HepG2 (cell line): ENCODE data around the gene FAM124A. TPM values are rescaled to one million over a fixed set of nuclear protein-coding genes. Genes with fewer than 3 reads are reported as not detected.

ENCODE experiments used
- ATAC-seq: fragments of 200-7000 bp; cut with Tn5 transposase; 3 replicates; pipeline ENCODE4 v1.9.1; 2020; ENCODE audit warnings: mild to moderate bottlenecking, moderate library complexity
- BruUV-seq: library from RNA; stranded (reverse); fragments of 400-500 nt; replicated peaks from 2 replicates; lab custom pipeline; 2021; lab: Mats Ljungman, UMichigan
- CTCF ChIA-PET: fragments of 300-600 bp; formaldehyde crosslinking; extraction: SDS; loops from one replicate; lab custom pipeline; 2021; ENCODE audit warnings: low total read pairs, inconsistent platforms, low intra/inter-chr PET ratio; lab: Yijun Ruan, JAX
- POLR2A ChIA-PET: fragments of 350-600 bp; sonication (Branson Sonifier 250); formaldehyde crosslinking; loops from one replicate; lab custom pipeline; 2020; ENCODE audit warnings: antibody characterized with exemption, inconsistent platforms; lab: Yijun Ruan, JAX
- DNase-seq: peaks from one replicate; pipeline ENCODE4 v3.0.0-alpha.2; 2015; ENCODE audit warnings: low spot score
- FAIRE-seq: peaks from 3 replicates; lab custom pipeline; 2011; peaks lifted over from hg19 to GRCh38; lab: Jason Lieb, UNC
- H2AFZ ChIP-seq: one replicate; pipeline ENCODE4 v1.6.1; 2011; ENCODE audit warnings: low read length, inconsistent platforms
- H3K27ac ChIP-seq: fragments of 300-600 bp; 3 replicates; pipeline ENCODE4 v1.8.0; 2011; ENCODE audit warnings: mixed run types, mild to moderate bottlenecking, mixed read lengths, low read length, inconsistent platforms; ENCODE audit not compliant: insufficient read depth; ENCODE audit errors: extremely low read length
- H3K27me3 ChIP-seq, 2 experiments: fragments of 200-600 bp in 1 of 2; 2 replicates in 1 of 2; 3 replicates in 1 of 2; pipeline versions ENCODE4 v1.6.0 to v1.8.0; 2011; ENCODE audit warnings: low read length in 2 of 2, mild to moderate bottlenecking in 2 of 2, moderate library complexity in 2 of 2, inconsistent platforms in 1 of 2; ENCODE audit not compliant: insufficient read depth in 2 of 2, control insufficient read depth in 1 of 2
- H3K36me3 ChIP-seq, 2 experiments: fragments of 200-600 bp in 1 of 2; replicated peaks in 1 of 2; 2 replicates in 1 of 2; 3 replicates in 1 of 2; pipeline versions ENCODE4 v1.5.1 to v1.8.0; 2011; ENCODE audit warnings: low read length in 2 of 2, inconsistent platforms in 1 of 2; ENCODE audit not compliant: insufficient read depth in 2 of 2, control insufficient read depth in 1 of 2
- H3K4me1 ChIP-seq: 2 replicates; pipeline ENCODE4 v1.5.1; 2012; ENCODE audit warnings: low read length, inconsistent platforms; ENCODE audit not compliant: insufficient read depth
- H3K4me2 ChIP-seq: 2 replicates; pipeline ENCODE4 v1.6.0; 2011; ENCODE audit warnings: low read depth, low read length, inconsistent platforms
- H3K4me3 ChIP-seq, 3 experiments: fragments of 200-600 bp in 1 of 3; sonication (generic), shearing (Covaris generic) in 1 of 3; replicated peaks in 1 of 3; 2 replicates each; pipeline ENCODE4 v1.5.1; 2011 to 2016; ENCODE audit warnings: low read length in 3 of 3, inconsistent platforms in 2 of 3, low read depth in 2 of 3, mild to moderate bottlenecking in 2 of 3, control low read depth in 1 of 3, mixed read lengths in 1 of 3; ENCODE audit not compliant: insufficient read depth in 1 of 3
- H3K79me2 ChIP-seq: one replicate; pipeline ENCODE4 v1.6.1; 2011; ENCODE audit warnings: low read length, inconsistent platforms; ENCODE audit not compliant: insufficient read depth
- H3K9ac ChIP-seq: 2 replicates; pipeline ENCODE4 v1.6.0; 2011; ENCODE audit warnings: mild to moderate bottlenecking, low read depth, low read length, inconsistent platforms; ENCODE audit not compliant: insufficient read depth
- H3K9me3 ChIP-seq: 2 replicates; pipeline ENCODE4 v1.5.1; 2012; ENCODE audit warnings: mild to moderate bottlenecking, low read length
- H4K20me1 ChIP-seq: 2 replicates; pipeline ENCODE4 v1.6.0; 2011; ENCODE audit warnings: inconsistent platforms, mild to moderate bottlenecking, low read length, moderate library complexity; ENCODE audit not compliant: insufficient read depth
- CBFB ChIP-seq: sonication (generic); formaldehyde crosslinking; IDR thresholded peaks from 2 replicates; pipeline ENCODE4 v1.4.0; 2020; ENCODE audit warnings: missing genetic modification reagents
- FOXC1 ChIP-seq: sonication (generic); formaldehyde crosslinking; IDR thresholded peaks from 2 replicates; pipeline ENCODE4 v1.8.0; 2022; ENCODE audit warnings: mild to moderate bottlenecking, missing genetic modification reagents, borderline replicate concordance
- GABPA ChIP-seq, 2 experiments: IDR thresholded peaks; 2 replicates each; pipeline ENCODE4 v1.6.1; 2011 to 2016; ENCODE audit warnings: low read depth in 2 of 2, low read length in 1 of 2, missing biosample characterization in 1 of 2, missing genetic modification characterization in 1 of 2
- NCOA2 ChIP-seq: sonication (generic); formaldehyde crosslinking; IDR thresholded peaks from 2 replicates; pipeline ENCODE4 v1.8.0; 2022; ENCODE audit warnings: inconsistent platforms
- ZNF709 ChIP-seq: sonication (generic); formaldehyde crosslinking; IDR thresholded peaks from 2 replicates; pipeline ENCODE4 v1.5.0; 2020; ENCODE audit warnings: mild to moderate bottlenecking, missing genetic modification reagents
- WGBS: methylation state at CpG from one replicate; pipeline ENCODE4 v1.1.6; 2017; ENCODE audit warnings: low lambda C conversion rate; 5-methylcytosine and 5-hydroxymethylcytosine counted together
- in situ Hi-C: cut with HindIII; loops from 2 replicates; pipeline ENCODE4 v1.10.0; 2017; ENCODE audit warnings: low pct_unique_long_range_greater_than_20kb; ENCODE audit not compliant: extremely low pct_ligation_motif_present
- intact Hi-C: fragments of 100-400 bp; cut with micrococcal nuclease; formaldehyde crosslinking; loops from one replicate; pipeline ENCODE4 v1.10.0; 2022; ENCODE audit not compliant: unreplicated experiment
- polyA plus RNA-seq, 8 experiments: library from polyadenylated mRNA; depleted of rRNA in 3 of 8; stranded (reverse) in 7 of 8; unstranded in 1 of 8; fragments of >200 nt; fragmentation: Illumina TruSeq in 4 of 8; extraction: Trizol in 4 of 8; gene quantifications; 2 replicates each; pipeline versions ENCODE4 v1.2.1 to v1.2.3, GENCODE V29; 2011 to 2016; ENCODE audit warnings: low read depth in 4 of 8, missing spikeins in 1 of 8, mixed read lengths in 1 of 8; ENCODE audit not compliant: insufficient read depth in 1 of 8
- total RNA-seq, 5 experiments: library from RNA; depleted of rRNA; stranded (reverse); fragments of >200 nt; fragmentation: Illumina TruSeq; extraction: Trizol; gene quantifications; 2 replicates each; pipeline ENCODE4 v1.2.3, GENCODE V29; 2016; ENCODE audit warnings: low read depth in 1 of 5
- TF ChIP-seq, protein P1 (sequence below): sonication (generic); formaldehyde crosslinking; IDR thresholded peaks from 2 replicates; pipeline ENCODE4 v1.5.0; 2020; ENCODE audit warnings: mild to moderate bottlenecking, missing genetic modification reagents, moderate library complexity
- TF ChIP-seq, protein P2 (sequence below): sonication (generic); formaldehyde crosslinking; IDR thresholded peaks from 2 replicates; pipeline ENCODE4 v1.5.0; 2020; ENCODE audit warnings: mild to moderate bottlenecking, missing genetic modification reagents, borderline replicate concordance

Gene FAM124A
- total and polyA plus RNA-seq, 2 of the 13 experiments (the other 11 are each of a cell fraction or from before 2014, with no cell fraction given): not detected

DNA sequence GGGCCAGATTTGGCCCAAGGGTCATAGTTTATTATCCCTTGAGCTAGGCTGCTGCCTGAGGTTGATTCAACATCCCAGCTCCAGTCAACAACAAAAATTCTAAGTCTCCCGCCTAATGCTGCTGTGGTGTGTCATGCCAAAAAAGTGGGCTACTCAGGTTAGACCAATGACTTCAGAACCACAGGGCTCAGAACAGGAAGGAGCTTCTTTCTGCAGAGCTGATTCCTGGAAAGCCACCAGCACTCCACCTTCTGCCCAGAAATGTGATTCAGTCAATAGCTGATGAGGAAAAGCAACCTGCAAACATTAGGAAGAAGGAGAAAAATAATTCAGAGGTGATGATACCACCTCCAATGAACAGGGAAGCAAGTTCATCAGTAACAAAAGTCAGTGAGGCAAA, 61.2 kb downstream of the FAM124A start:
- H3K79me2 ChIP-seq: no peaks in the 10 kb centered on the region
- H3K27me3 ChIP-seq: peaks cover 2 to 32% of the 10 kb centered on the region in 2 experiments; a peak in 4 of 5 replicates
- no peak for FAIRE-seq
- no peak for ATAC-seq
- no peaks in the 10 kb centered on the region for H3K9me3 ChIP-seq
- no peak overlapping the region for H3K9ac ChIP-seq
- no TSS peak for BruUV-seq
- intact Hi-C loops (no loop called here), in situ Hi-C loops (loop anchor here (10.0 kb wide), 1 partner anchor 129 kb away; no protein-coding TSS in a partner anchor)
- no peak for TF ChIP-seq CBFB (CRISPR knock-in tag)
- no peak for TF ChIP-seq GABPA (IDR thresholded peaks at IDR 0.05; ENCODE audit: low read depth, low read length)
- no peak for TF ChIP-seq GABPA (CRISPR knock-in tag; IDR thresholded peaks at IDR 0.05; ENCODE audit: low read depth)
- no peaks in the 10 kb centered on the region for H3K36me3 ChIP-seq
- H3K4me2 ChIP-seq: no peak overlapping the region
- no peak overlapping the region for H2AFZ ChIP-seq
- H3K4me3 ChIP-seq: no peak overlapping the region
- WGBS: 75% methylated on average over 1 of the region's 1 CpG
- H3K27ac ChIP-seq: no peak overlapping the region
- ChIA-PET POLR2A (no interaction called here), CTCF (no interaction called here)
- DNase-seq: no peak
- H3K4me1 ChIP-seq: no peaks in the 10 kb centered on the region
- H4K20me1 ChIP-seq: no peaks in the 10 kb centered on the region

DNA sequence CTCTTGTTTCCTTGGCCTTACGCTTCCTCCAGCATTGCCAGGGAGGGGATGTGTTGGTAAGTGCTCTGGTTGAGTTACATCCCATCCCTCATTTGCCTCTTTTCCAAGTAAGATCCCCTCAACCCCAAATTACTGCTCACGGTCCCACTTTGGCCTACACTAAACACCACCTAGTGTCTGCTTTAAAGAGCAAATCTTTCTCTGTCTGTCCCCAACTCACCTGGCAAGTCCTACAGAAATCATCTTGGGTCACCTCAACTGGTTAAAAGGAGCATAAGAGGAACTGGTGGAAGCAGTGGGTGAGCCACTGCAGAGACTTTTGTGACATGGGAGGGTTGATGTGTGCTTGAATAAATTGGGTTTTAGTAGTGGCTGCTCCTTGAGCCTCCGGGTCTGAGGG, 62.1 kb downstream of the FAM124A start:
- ATAC-seq: no peak
- Histone ChIP-seq H3K36me3 (no peaks in the 10 kb centered on the region), H3K79me2 (no peaks in the 10 kb centered on the region), H4K20me1 (no peaks in the 10 kb centered on the region), H3K4me2 (no peak overlapping the region), H3K9me3 (no peaks in the 10 kb centered on the region), H3K27ac (no peak overlapping the region), H3K4me3 (no peak overlapping the region), H2AFZ (no peak overlapping the region), H3K9ac (no peak overlapping the region), H3K27me3 (peaks cover 2 to 32% of the 10 kb centered on the region in 2 experiments; a peak in 4 of 5 replicates), H3K4me1 (no peaks in the 10 kb centered on the region)
- FAIRE-seq: no peak
- DNase-seq: no peak
- intact Hi-C loops: no loop called here
- ChIA-PET POLR2A (no interaction called here), CTCF (no interaction called here)
- no TSS peak for BruUV-seq
- 50% methylated on average over 3 of the region's 3 CpGs for WGBS
- in situ Hi-C loops: loop anchor here (10.0 kb wide), 1 partner anchor 130 kb away; no protein-coding TSS in a partner anchor
- TF ChIP-seq FOXC1 (CRISPR knock-in tag) (no peak), ZNF709 (CRISPR knock-in tag) (no peak), NCOA2 (CRISPR knock-in tag) (no peak)
- TF ChIP-seq, protein P1, sequence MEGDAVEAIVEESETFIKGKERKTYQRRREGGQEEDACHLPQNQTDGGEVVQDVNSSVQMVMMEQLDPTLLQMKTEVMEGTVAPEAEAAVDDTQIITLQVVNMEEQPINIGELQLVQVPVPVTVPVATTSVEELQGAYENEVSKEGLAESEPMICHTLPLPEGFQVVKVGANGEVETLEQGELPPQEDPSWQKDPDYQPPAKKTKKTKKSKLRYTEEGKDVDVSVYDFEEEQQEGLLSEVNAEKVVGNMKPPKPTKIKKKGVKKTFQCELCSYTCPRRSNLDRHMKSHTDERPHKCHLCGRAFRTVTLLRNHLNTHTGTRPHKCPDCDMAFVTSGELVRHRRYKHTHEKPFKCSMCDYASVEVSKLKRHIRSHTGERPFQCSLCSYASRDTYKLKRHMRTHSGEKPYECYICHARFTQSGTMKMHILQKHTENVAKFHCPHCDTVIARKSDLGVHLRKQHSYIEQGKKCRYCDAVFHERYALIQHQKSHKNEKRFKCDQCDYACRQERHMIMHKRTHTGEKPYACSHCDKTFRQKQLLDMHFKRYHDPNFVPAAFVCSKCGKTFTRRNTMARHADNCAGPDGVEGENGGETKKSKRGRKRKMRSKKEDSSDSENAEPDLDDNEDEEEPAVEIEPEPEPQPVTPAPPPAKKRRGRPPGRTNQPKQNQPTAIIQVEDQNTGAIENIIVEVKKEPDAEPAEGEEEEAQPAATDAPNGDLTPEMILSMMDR (CRISPR knock-in tag): no peak
- TF ChIP-seq, protein P2, sequence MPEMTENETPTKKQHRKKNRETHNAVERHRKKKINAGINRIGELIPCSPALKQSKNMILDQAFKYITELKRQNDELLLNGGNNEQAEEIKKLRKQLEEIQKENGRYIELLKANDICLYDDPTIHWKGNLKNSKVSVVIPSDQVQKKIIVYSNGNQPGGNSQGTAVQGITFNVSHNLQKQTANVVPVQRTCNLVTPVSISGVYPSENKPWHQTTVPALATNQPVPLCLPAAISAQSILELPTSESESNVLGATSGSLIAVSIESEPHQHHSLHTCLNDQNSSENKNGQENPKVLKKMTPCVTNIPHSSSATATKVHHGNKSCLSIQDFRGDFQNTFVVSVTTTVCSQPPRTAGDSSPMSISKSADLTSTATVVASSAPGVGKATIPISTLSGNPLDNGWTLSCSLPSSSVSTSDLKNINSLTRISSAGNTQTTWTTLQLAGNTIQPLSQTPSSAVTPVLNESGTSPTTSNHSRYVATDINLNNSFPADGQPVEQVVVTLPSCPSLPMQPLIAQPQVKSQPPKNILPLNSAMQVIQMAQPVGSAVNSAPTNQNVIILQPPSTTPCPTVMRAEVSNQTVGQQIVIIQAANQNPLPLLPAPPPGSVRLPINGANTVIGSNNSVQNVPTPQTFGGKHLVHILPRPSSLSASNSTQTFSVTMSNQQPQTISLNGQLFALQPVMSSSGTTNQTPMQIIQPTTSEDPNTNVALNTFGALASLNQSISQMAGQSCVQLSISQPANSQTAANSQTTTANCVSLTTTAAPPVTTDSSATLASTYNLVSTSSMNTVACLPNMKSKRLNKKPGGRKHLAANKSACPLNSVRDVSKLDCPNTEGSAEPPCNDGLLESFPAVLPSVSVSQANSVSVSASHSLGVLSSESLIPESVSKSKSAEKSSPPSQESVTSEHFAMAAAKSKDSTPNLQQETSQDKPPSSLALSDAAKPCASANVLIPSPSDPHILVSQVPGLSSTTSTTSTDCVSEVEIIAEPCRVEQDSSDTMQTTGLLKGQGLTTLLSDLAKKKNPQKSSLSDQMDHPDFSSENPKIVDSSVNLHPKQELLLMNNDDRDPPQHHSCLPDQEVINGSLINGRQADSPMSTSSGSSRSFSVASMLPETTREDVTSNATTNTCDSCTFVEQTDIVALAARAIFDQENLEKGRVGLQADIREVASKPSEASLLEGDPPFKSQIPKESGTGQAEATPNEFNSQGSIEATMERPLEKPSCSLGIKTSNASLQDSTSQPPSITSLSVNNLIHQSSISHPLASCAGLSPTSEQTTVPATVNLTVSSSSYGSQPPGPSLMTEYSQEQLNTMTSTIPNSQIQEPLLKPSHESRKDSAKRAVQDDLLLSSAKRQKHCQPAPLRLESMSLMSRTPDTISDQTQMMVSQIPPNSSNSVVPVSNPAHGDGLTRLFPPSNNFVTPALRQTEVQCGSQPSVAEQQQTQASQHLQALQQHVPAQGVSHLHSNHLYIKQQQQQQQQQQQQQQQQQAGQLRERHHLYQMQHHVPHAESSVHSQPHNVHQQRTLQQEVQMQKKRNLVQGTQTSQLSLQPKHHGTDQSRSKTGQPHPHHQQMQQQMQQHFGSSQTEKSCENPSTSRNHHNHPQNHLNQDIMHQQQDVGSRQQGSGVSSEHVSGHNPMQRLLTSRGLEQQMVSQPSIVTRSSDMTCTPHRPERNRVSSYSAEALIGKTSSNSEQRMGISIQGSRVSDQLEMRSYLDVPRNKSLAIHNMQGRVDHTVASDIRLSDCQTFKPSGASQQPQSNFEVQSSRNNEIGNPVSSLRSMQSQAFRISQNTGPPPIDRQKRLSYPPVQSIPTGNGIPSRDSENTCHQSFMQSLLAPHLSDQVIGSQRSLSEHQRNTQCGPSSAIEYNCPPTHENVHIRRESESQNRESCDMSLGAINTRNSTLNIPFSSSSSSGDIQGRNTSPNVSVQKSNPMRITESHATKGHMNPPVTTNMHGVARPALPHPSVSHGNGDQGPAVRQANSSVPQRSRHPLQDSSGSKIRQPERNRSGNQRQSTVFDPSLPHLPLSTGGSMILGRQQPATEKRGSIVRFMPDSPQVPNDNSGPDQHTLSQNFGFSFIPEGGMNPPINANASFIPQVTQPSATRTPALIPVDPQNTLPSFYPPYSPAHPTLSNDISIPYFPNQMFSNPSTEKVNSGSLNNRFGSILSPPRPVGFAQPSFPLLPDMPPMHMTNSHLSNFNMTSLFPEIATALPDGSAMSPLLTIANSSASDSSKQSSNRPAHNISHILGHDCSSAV (CRISPR knock-in tag): no peak
